Bone marrow (tissue), 2 donors: ENCODE data around the gene EML1.

Source experiments
- DNase-seq, 2 donors: peaks; one replicate each; lab custom pipeline; 2025; lab: John Stamatoyannopoulos, UW

The EML1 gene

DNA sequence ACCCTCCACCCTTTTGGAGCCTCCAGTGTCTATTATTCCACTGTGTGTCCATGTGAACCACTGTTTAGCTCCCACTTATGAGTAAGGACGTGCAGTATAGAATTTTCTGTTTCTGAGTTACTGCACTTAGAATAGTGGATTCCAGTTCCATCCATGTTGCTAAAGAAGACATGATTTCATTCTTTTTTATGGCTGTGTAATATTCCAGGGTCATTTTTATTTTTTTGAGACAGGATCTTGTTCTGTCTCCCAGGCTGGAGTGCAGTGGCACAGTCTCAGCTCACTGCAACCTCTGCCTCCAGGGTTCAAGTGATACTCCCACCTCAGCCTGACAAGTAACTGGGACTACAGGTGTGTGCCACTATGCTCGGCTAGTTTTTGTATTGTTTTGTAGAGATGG, 31.6 kb downstream of the EML1 start:
- no peak for DNase-seq

GRCh38 chr14:99829450-99829849, 36.2 kb downstream of the EML1 start:
- DNase-seq: no peak

- no peak for DNase-seq
These were observed 38.1 kb downstream of the EML1 start for GRCh38 chr14:99831303-99831702.

- no peak for DNase-seq
These were observed 38.9 kb downstream of the EML1 start for GRCh38 chr14:99831903-99832685.

GRCh38 chr14:99837822-99838221, 44.6 kb downstream of the EML1 start:
- DNase-seq: no peak

DNA sequence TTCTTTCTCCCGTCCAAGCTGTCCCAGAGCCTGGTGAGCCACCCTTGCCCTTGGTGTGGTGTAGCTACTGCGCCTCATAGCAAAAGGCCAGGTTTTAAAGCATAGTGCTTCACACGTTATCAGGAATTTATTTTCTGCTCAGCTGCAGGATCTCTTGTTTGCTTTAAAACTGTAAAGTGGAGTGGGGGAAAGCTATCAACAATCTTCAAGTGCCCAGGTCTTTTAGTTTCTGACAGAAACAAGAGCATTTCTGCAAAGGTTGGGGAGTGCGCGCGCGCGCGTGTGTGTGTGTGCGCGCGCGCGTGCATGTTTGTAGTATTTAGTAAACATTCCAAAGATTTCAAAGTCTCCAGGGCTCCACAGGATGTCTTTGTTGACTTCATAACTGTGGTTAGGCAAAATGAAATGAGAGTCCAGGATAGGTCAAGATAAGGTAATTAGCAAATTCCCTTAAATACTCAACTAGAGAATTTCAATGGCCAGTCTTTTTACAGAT, 45.5 kb downstream of the EML1 start:
- DNase-seq: no peak

DNA sequence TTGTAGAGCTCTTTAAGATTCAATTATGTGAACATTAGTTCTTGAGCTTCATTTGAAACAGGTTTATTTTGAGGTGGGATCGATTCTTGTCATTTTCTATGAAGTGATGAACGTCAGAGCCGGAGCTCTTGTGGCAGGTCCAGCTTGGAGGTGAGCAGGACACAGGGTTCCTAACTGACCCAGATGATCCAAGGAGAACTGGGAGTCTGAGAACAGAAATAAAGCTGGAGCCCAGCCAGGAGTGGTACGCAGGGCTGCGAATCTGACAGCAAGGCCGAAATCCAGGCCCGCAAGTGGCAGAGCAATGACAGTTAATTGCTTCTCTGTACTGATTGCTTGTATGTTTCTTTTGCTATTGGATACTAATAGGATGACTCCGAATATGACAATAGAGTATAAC, 46.5 kb downstream of the EML1 start:
- no peak for DNase-seq

GRCh38 chr14:99840265-99840664, 47.1 kb downstream of the EML1 start:
- DNase-seq: no peak

- no peak for DNase-seq
These were observed 47.6 kb downstream of the EML1 start for GRCh38 chr14:99840774-99841305.

DNA sequence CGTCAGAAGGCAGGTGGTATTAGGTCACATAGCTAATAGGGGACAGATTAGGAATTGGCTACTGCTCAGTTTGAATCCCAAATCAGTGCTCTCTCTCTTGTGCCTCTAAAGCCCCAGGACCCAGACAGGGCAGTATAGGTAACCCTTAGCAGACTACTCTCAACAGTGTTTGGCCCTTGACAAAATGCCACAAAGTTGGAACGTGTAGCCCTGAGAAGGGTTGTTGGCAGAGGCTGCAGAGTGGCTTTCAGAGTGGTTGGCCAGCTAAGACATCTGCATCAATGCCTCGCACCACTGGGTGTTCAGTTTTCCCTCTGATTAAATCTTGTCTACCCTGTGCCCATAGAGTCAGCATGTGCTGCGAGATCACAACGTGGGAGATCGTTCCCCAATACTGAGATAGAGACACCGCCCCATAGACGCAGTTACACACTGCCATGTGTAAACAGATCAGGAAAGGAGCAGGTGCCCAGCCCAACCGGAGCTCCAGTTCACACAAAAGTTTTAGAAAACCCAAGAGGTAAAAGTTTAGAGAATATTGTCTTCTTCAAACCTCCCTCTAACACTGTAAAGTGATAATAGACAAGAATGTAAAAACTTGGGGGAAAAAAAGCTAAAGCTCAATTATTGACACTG, 48.3 kb downstream of the EML1 start:
- DNase-seq: no peak

DNA sequence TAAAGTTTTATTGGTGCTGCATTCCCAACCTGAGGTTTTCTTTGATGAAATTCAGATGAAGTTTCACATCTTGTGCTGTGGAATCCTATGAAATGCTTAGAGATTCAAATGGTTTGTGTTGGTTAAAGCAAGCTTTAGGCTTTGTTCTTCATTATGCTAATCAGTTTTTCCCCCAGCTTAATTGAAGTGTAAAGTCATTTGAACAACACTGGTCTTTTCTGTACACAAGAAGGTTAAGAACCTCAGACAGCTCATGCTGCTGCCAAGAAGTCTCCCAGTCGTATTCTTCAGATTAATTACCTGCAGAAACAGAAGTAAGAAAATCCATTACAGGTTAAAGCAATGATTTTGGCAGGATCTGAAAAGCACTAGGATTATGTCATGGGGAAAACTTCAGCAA, 48.9 kb downstream of the EML1 start:
- no peak for DNase-seq

GRCh38 chr14:99846808-99847207, 53.6 kb downstream of the EML1 start:
- no peak for DNase-seq

DNA sequence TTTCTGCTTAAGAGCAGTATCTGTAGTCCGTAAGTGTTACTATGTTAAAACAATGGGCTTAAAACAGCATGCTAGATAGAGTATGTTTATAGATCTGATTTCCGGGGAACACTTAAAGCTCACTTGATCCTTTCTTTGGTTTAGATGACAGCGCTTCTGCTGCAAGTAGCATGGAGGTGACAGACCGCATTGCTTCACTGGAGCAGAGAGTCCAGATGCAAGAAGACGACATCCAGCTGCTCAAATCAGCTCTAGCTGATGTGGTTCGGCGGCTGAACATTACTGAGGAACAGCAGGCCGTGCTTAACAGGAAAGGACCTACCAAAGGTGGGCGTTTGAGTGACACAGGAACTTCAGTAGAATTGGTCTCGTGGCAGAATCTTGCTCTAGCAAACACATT, 57.5 kb downstream of the EML1 start:
- no peak for DNase-seq

- no peak for DNase-seq
These were observed 59.4 kb downstream of the EML1 start for GRCh38 chr14:99852578-99852977.

GRCh38 chr14:99853206-99853605, 60.0 kb downstream of the EML1 start:
- no peak for DNase-seq

DNA sequence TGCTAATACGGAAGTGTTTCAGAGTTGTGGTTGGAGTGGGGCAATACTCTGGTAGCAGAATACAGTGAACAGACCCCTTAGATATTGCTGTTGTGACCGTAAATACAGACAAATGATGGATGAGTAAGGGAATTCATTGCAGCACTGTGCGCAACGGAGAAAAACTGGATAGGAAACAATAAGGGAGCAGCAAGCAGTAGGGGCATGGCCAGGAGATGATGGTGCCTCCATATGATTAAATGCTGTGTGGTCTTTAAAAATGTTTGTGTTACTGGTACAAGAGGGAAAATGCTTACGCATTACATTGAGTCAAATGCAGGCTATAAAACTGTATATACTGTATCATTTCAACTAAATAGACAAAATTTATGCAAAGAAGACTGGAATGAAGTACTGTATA, 61.6 kb downstream of the EML1 start:
- no peak for DNase-seq

- no peak for DNase-seq
These were observed 62.1 kb downstream of the EML1 start for GRCh38 chr14:99855271-99855670.

- DNase-seq: no peak
These were observed 64.3 kb downstream of the EML1 start for GRCh38 chr14:99857551-99857950.

- DNase-seq: no peak
These were observed 67.0 kb downstream of the EML1 start for GRCh38 chr14:99860219-99860618.

- DNase-seq: no peak
These were observed 68.9 kb downstream of the EML1 start for GRCh38 chr14:99862136-99862535.

DNA sequence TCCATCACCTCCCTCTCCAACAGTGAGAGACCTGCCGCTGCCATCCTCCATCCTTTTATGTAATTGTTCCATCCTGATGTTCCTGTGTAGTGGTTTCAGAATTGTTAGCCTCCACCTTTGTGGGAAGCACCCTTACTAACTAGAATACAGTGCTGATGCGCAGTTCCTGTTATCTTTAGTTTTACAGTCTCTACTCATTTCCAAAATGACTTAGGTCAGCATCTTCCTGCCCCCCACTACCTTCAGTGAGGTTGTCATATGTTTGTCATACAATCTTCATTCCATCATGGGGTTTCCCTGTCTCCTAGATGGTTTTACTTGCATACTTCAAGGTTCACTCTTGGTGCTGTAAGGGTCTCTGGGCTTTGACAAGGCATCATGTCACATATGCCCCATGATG, 69.8 kb downstream of the EML1 start:
- DNase-seq: no peak

GRCh38 chr14:99865408-99865807, 72.2 kb downstream of the EML1 start:
- DNase-seq: no peak

DNA sequence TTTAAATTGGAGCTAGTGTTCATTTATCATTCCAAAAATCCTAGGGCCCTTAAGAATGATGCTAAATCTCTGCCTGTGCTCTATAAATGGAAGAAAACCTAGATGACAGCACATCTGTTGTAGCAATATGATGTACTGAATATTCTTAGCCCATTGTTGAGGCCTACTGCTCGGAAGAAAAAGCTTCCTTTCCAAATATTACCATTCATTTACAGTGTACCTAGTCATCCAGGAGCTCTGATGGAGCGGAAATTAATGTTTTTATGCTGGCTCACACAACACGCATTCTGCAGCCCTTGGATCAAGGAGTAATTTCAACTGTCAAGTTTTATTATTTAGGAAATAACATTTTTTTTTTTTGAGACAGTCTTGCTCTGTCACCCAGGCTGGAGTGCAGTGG, 77.4 kb downstream of the EML1 start:
- no peak for DNase-seq
